AG04450 (cell line): ENCODE measurements around the gene SPHK1. TPM values are rescaled to one million over a fixed set of nuclear protein-coding genes. Genes with fewer than 3 reads are reported as not detected.

Experiments used
- CTCF ChIA-PET: fragments of 300-600, 350-600 bp; formaldehyde crosslinking; extraction: SDS; loops from one replicate; lab custom pipeline; 2022; ENCODE audit warnings: antibody characterized with exemption, inconsistent platforms; lab: Charles Lee
- POLR2A ChIA-PET: fragments of 350-600 bp; formaldehyde crosslinking; extraction: SDS; loops from one replicate; lab custom pipeline; 2021; ENCODE audit warnings: antibody characterized with exemption, inconsistent platforms; lab: Yijun Ruan, JAX
- DNase-seq: peaks from one replicate; pipeline ENCODE4 v3.0.0-alpha.2; 2011; ENCODE audit warnings: low read depth, low spot score
- H3K27ac ChIP-seq: one replicate; pipeline ENCODE4 v1.5.1; 2012; ENCODE audit warnings: low read depth, low read length, control low read depth
- H3K27me3 ChIP-seq: one replicate; pipeline ENCODE4 v1.6.0; 2012; ENCODE audit warnings: low read length; ENCODE audit not compliant: control insufficient read depth, insufficient read depth
- H3K4me3 ChIP-seq: 2 replicates; pipeline ENCODE4 v1.5.1; 2011; ENCODE audit warnings: mild to moderate bottlenecking, low read depth, low read length, control low read depth
- H3K9me3 ChIP-seq: 2 replicates; pipeline ENCODE4 v1.5.1; 2012; ENCODE audit warnings: low read length; ENCODE audit not compliant: control insufficient read depth, insufficient read depth
- polyA plus RNA-seq: library from polyadenylated mRNA; depleted of rRNA; stranded (reverse); fragments of >200 nt; gene quantifications from 2 replicates; pipeline ENCODE4 v1.2.3, GENCODE V29; 2011
- TF ChIP-seq, protein P1 (sequence below): IDR thresholded peaks from 2 replicates; pipeline ENCODE4 v1.5.1; 2011; ENCODE audit warnings: low read depth, low read length, control low read depth, inconsistent platforms

SPHK1 gene
- polyA plus RNA-seq, 1 experiment: 11.6 TPM

DNA sequence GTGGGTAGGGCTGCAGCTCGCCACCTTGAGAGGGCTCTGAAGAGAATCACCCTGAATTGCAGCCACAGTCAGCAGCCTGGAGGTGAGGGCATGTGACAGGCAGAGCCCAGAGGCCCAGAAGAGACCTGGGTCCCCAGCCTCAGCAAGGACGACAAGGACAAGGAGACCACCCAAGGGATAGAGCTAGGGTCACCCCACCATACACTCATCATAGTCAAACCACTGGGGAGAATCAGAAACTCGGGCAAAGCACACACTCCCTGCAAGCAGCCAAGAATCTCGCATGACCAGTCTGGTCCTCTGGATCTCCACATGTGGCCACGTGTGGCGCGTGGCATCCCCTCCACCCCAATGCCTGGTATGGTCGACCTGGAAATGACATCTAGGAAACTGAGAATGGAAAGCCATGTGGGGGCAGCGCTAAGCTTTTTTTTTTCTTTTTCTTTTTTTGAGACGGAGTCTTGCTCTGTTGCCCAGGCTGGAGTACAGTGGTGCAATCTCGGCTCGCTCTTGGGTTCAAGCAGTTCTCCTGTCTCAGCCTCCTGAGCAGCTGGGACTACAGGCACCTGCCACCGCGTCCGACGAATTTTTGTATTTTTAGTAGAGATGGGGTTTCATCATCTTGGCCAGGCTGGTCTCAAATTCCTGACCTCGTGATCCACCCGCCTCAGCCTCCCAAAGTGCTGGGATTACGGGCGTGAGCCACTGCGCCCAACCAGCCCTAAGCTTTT, 4.6 kb upstream of the SPHK1 start:
- no peak for DNase-seq
- CTCF ChIA-PET: interaction anchor here (0.6 to 1.7 kb wide), 3 partner anchors 10 to 29 kb away, joined by 4 to 14 read pairs (median 6); no protein-coding TSS in a partner anchor
- TF ChIP-seq, protein P1, sequence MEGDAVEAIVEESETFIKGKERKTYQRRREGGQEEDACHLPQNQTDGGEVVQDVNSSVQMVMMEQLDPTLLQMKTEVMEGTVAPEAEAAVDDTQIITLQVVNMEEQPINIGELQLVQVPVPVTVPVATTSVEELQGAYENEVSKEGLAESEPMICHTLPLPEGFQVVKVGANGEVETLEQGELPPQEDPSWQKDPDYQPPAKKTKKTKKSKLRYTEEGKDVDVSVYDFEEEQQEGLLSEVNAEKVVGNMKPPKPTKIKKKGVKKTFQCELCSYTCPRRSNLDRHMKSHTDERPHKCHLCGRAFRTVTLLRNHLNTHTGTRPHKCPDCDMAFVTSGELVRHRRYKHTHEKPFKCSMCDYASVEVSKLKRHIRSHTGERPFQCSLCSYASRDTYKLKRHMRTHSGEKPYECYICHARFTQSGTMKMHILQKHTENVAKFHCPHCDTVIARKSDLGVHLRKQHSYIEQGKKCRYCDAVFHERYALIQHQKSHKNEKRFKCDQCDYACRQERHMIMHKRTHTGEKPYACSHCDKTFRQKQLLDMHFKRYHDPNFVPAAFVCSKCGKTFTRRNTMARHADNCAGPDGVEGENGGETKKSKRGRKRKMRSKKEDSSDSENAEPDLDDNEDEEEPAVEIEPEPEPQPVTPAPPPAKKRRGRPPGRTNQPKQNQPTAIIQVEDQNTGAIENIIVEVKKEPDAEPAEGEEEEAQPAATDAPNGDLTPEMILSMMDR: no peak

DNA sequence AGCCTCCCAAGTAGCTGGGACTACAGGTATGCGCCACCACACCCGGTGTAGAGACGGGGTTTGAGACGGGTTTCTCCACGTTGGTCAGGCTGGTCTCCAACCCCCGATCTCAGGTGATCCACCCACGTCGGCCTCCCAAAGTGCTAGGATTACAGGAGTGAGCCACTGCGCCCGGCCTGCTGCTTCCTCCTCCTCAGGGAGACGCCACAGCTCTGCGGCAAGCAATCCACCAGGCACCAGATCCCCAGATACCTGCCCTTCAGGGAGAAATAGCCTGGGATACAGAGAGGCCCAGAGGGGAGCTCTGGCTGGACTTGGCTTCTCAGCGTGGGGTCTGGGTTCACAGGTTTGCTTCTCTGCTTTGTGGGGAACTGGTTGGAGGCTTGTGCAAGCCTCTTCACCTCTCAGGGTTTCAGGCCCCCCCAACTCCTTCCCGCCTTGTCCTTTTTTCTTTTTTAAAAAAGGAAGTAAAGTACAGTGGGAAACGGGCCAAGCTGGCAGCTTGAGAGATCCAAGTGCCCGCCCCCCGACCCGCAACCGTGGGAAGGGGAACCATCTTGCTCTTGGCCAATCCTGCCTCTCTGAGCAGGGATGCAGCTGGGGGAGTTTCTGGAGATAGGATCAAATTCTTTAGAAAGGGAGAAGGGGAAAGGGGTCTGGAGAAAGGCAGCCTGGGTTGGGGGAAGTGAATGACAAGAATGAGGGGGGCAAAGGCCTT, 2.6 kb upstream of the SPHK1 start:
- H3K4me3 ChIP-seq: peak overlapping the region; percentile 74
- ChIA-PET CTCF (interaction anchor here (1.0 to 1.7 kb wide), 5 partner anchors 11 to 78 kb away, joined by 3 to 14 read pairs (median 4); no protein-coding TSS in a partner anchor), POLR2A (interaction anchor here (0.7 to 3.8 kb wide), 3 partner anchors 12 to 29 kb away, joined by 5 to 37 read pairs (median 5); partner anchors contain the start of gene PRPSAP1)
- H3K9me3 ChIP-seq: no peaks in the 10 kb centered on the region; the same call in 1 of the 2 replicates
- H3K27ac ChIP-seq: peak overlapping the region; percentile 85
- DNase-seq: no peak
- H3K27me3 ChIP-seq: no peaks in the 10 kb centered on the region
- TF ChIP-seq, protein P1: no peak

More for the DNA sequence above, 4.6 kb upstream of the SPHK1 start:
- Histone ChIP-seq H3K27ac (no peak overlapping the region), H3K9me3 (no peaks in the 10 kb centered on the region), H3K27me3 (no peaks in the 10 kb centered on the region), H3K4me3 (no peak overlapping the region)
- POLR2A ChIA-PET: interaction anchor here (2.4 kb wide), 1 partner anchor 26 kb away, joined by 6 read pairs; the partner anchor contains the start of gene PRPSAP1

GRCh38 chr17:76382351-76382802, 2.0 kb upstream of the SPHK1 start:
- Histone ChIP-seq H3K4me3 (peak overlapping the region; percentile 74), H3K27me3 (no peaks in the 10 kb centered on the region), H3K27ac (peak overlapping the region; percentile 85), H3K9me3 (no peaks in the 10 kb centered on the region; the same call in 1 of the 2 replicates)
- TF ChIP-seq, protein P1: no peak
- POLR2A ChIA-PET: interaction anchor here (1.1 to 3.8 kb wide), 2 partner anchors 12 to 29 kb away, joined by 5 to 37 read pairs; partner anchors contain the start of gene PRPSAP1
- no peak for DNase-seq
- CTCF ChIA-PET: interaction anchor here (1.0 to 1.4 kb wide), 3 partner anchors 12 to 79 kb away, joined by 3 to 6 read pairs (median 4); no protein-coding TSS in a partner anchor

DNA sequence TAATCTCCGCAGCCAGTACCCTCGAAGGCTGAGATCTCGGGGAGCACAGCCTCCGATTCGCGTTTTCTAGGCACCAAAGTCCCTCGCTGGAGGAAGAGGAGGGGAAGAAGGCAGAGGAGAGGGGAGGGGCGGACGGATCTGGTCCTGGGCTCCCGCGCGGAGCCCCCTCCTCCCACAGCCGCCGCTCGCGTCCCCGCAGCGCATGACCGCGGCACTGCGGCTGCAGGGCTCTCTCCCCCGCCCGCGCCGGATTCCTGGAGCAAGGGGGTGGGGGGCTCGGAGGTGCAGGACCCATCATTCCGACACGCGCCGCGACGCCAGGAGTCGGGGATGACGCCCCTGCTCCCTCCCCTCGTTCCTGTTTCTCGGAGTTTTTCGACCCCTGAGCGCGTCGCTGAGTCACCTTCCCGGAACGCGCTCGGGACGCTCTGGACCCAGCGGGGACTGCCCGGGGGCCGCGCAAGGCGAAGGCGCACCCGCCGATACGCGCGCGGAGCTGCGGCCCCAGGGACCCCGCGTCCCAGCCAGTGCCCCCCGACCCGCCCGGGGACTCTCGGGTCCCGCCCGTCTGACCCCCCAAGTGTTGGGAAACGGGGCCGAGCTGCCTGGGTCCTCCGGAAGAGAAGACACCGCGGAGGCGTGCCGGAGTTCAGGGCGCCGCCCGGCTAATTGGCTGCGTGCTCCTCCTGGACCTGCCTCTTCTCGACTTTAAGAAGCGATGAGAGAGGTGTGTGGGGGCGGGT, 1.4 kb upstream of the SPHK1 start:
- Histone ChIP-seq H3K4me3 (peak overlapping the region; percentile 74), H3K27me3 (no peaks in the 10 kb centered on the region), H3K27ac (peak overlapping the region; percentile 85), H3K9me3 (no peaks in the 10 kb centered on the region; the same call in 1 of the 2 replicates)
- no peak for DNase-seq
- TF ChIP-seq, protein P1: no peak
- ChIA-PET POLR2A (interaction anchor here (0.7 to 3.8 kb wide), 3 partner anchors 13 to 93 kb away, joined by 3 to 37 read pairs (median 5); partner anchors contain the start of gene PRPSAP1), CTCF (interaction anchor here (0.5 to 1.2 kb wide), 3 partner anchors 13 to 76 kb away, joined by 3 to 6 read pairs (median 4); no protein-coding TSS in a partner anchor)
